ENCODE measurements around the gene ERBB4. TPM values are rescaled to one million over a fixed set of nuclear protein-coding genes. Genes with fewer than 3 reads are reported as not detected.

ERBB4 gene
- total RNA-seq, 4 donors from 2014 or later: 5.5 to 21.0 (median 18.3) TPM

DNA sequence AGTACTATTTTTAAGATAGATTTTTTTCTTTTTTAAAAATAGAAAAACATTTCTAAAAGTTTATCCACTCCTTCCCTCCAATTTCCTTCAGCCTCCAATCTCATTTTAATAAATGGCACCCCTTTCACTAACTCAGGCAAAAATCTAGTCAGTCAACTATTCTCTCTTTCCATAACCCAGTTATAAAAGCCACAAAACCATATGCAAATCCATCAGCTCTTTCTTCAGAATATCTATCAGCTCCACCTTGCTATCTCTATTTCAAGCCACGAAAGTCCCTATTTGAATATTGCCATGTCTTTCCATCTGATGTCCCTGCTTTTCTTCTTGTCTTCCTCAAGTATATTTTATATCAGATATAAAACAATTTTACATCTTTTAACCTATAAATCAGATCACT, 397.1 kb downstream of the ERBB4 start:
- no peak for DNase-seq
- Histone ChIP-seq H3K4me1 (no peaks in the 10 kb centered on the region), H3K4me3 (replicated peaks in 1 of 3) (no peak overlapping the region), H3K27me3 (no peaks in the 10 kb centered on the region), H3K27ac (no peak overlapping the region), H3K9me3 (no peaks in the 10 kb centered on the region), H3K36me3 (no peaks in the 10 kb centered on the region)
- TF ChIP-seq POLR2A (IDR thresholded peaks at IDR 0.05): no peak
- TF ChIP-seq, protein P1, sequence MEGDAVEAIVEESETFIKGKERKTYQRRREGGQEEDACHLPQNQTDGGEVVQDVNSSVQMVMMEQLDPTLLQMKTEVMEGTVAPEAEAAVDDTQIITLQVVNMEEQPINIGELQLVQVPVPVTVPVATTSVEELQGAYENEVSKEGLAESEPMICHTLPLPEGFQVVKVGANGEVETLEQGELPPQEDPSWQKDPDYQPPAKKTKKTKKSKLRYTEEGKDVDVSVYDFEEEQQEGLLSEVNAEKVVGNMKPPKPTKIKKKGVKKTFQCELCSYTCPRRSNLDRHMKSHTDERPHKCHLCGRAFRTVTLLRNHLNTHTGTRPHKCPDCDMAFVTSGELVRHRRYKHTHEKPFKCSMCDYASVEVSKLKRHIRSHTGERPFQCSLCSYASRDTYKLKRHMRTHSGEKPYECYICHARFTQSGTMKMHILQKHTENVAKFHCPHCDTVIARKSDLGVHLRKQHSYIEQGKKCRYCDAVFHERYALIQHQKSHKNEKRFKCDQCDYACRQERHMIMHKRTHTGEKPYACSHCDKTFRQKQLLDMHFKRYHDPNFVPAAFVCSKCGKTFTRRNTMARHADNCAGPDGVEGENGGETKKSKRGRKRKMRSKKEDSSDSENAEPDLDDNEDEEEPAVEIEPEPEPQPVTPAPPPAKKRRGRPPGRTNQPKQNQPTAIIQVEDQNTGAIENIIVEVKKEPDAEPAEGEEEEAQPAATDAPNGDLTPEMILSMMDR (IDR thresholded peaks at IDR 0.05): no peak
- 94 to 99% methylated on average over 1 of the region's 1 CpG for WGBS, 2 donors
- intact Hi-C loops (cut with DNase I): loop anchor here (10.0 kb wide), 1 partner anchor 403 kb away; no protein-coding TSS in a partner anchor

DNA sequence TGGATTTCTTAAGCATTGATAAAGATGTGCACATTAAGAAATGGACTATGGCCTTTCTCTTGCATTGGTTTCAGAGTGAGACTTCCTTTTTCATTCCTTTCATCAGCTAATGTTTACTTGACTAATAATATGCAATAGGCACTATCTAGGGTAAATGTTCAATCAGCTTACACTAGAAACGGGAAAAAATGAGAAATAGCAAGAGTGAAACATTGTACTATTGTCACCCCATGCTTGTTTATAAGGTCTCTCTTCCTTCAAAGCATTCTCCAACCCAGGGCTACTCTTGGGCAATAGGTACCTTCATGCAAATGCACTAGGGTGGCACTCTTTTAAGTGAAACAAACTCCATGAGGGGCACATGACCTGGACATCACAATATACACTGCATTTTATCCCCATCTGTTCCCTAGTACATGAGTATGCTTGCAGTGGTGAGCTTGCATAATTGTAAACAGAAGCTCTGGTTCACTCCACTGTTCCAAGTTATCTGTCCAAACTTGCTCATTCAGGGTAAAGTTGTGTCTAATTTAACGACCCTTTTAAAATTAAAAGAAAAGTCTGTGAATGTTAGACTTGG, 402.3 kb downstream of the ERBB4 start:
- WGBS, 2 donors: 64 to 73% methylated on average over 2 of the region's 2 CpGs

DNA sequence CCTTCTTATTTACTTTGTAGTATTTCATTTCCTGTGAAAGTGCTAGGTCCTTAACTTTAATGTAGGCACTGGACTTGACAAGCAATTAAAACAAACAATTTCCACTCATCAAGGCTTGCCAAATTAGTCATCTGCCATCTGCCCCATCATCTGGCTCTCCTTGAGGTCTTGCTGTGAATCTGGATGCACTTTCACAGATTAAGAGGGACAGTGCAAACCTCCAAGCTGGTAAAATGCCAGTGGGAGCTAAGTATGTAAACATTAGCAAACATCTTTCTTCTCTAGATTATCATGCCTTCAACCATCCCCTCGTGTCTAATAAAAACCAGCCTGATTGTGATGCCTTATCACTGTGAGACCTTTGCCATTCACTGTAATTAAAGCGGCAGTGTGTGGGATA, 402.9 kb downstream of the ERBB4 start:
- H3K27me3 ChIP-seq: no peaks in the 10 kb centered on the region
- 54 to 60% methylated on average over 2 of the region's 2 CpGs for WGBS, 2 donors
- TF ChIP-seq POLR2A (IDR thresholded peaks at IDR 0.05): no peak
- no peak for DNase-seq
- no peak overlapping the region for H3K27ac ChIP-seq
- no peak overlapping the region for H3K4me3 ChIP-seq (replicated peaks in 1 of 3)
- no peaks in the 10 kb centered on the region for H3K4me1 ChIP-seq
- intact Hi-C loops (cut with DNase I): no loop called here
- H3K9me3 ChIP-seq: no peaks in the 10 kb centered on the region
- no peaks in the 10 kb centered on the region for H3K36me3 ChIP-seq

More for the DNA sequence above, 402.3 kb downstream of the ERBB4 start:
- H3K4me1 ChIP-seq: no peaks in the 10 kb centered on the region
- H3K9me3 ChIP-seq: no peaks in the 10 kb centered on the region
- intact Hi-C loops (cut with DNase I): no loop called here
- TF ChIP-seq POLR2A (IDR thresholded peaks at IDR 0.05): no peak
- TF ChIP-seq, protein P1 (IDR thresholded peaks at IDR 0.05): no peak
- DNase-seq: no peak
- no peaks in the 10 kb centered on the region for H3K27me3 ChIP-seq
- no peaks in the 10 kb centered on the region for H3K36me3 ChIP-seq
- no peak overlapping the region for H3K27ac ChIP-seq
- no peak overlapping the region for H3K4me3 ChIP-seq (replicated peaks in 1 of 3)

DNA sequence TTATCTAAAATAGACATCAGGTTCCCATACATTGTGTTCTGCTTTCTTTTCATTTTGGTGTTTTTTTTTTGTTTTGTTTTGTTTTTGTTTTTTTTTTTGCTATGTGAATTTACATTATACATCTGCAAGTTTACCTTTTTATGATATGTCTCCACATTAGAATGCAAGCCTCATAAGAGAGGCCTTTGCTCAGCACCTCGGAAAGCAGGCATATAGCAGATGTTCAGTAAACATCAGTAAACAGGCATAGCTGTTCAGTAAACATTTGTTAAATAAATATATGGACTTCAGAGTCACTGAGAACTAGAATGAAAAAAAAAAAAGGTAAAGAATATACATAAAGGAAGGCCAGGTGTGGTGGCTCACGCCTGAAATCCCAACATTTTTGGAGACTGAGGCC, 405.3 kb downstream of the ERBB4 start:
- TF ChIP-seq, protein P1 (IDR thresholded peaks at IDR 0.05): no peak
- no peak for TF ChIP-seq POLR2A (IDR thresholded peaks at IDR 0.05)
- Histone ChIP-seq H3K4me3 (replicated peaks in 1 of 3) (no peak overlapping the region), H3K27ac (no peak overlapping the region), H3K27me3 (no peaks in the 10 kb centered on the region), H3K4me1 (no peaks in the 10 kb centered on the region), H3K36me3 (no peaks in the 10 kb centered on the region), H3K9me3 (no peaks in the 10 kb centered on the region)
- DNase-seq: no peak
- intact Hi-C loops (cut with DNase I): no loop called here
- WGBS, 2 donors: 89 to 91% methylated on average over 2 of the region's 2 CpGs

DNA sequence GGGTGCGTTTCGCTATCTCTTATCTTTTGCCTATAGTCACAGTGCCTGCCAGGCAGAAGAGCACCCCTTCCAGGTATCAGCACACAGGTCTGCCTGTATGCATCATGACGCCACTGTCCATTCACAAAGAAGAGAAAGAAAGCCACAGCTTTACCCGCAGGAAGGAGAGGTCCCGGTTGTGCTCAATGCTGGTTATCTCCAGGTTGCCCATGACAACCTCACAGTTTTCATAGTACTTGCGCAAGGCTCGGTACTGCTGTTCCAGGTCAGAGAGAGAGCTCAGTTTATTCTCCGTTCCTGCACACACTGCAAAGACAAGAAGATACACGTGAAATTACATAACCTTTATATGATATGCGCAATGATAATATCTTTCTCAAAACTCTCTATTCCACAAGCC, 414.0 kb downstream of the ERBB4 start:
- 73 to 87% methylated on average over 10 of the region's 10 CpGs for WGBS, 2 donors
- no peak overlapping the region for H3K4me3 ChIP-seq (replicated peaks in 1 of 3)

More for the DNA sequence above, 414.0 kb downstream of the ERBB4 start:
- H3K4me1 ChIP-seq: no peaks in the 10 kb centered on the region
- DNase-seq: no peak
- intact Hi-C loops (cut with DNase I): no loop called here
- H3K9me3 ChIP-seq: no peaks in the 10 kb centered on the region
- TF ChIP-seq, protein P1 (IDR thresholded peaks at IDR 0.05): no peak
- TF ChIP-seq POLR2A (IDR thresholded peaks at IDR 0.05): no peak
- no peaks in the 10 kb centered on the region for H3K27me3 ChIP-seq
- H3K27ac ChIP-seq: no peak overlapping the region
- H3K36me3 ChIP-seq: no peaks in the 10 kb centered on the region
